HepG2 (cell line): ENCODE measurements around the gene EMC1. TPM values are rescaled to one million over a fixed set of nuclear protein-coding genes. Genes with fewer than 3 reads are reported as not detected.

Experiments used
- BORCS8-MEF2B ChIP-seq: sonication (generic); formaldehyde crosslinking; IDR thresholded peaks from 2 replicates; pipeline ENCODE4 v1.8.0; 2022; ENCODE audit warnings: mild to moderate bottlenecking, missing genetic modification reagents
- BRD4 ChIP-seq: sonication (generic); formaldehyde crosslinking; IDR thresholded peaks from 2 replicates; pipeline ENCODE4 v1.4.0; 2020; ENCODE audit warnings: missing genetic modification reagents
- CBFB ChIP-seq: sonication (generic); formaldehyde crosslinking; IDR thresholded peaks from 2 replicates; pipeline ENCODE4 v1.4.0; 2020; ENCODE audit warnings: missing genetic modification reagents
- DPF2 ChIP-seq: sonication (generic); formaldehyde crosslinking; IDR thresholded peaks from 2 replicates; pipeline ENCODE4 v1.4.0; 2020; ENCODE audit warnings: mild to moderate bottlenecking, low read depth, missing genetic modification reagents, borderline replicate concordance
- HNRNPUL1 ChIP-seq: fragments of 200-400 bp; formaldehyde crosslinking; IDR thresholded peaks from 2 replicates; pipeline ENCODE4 v1.6.1; 2017; ENCODE audit warnings: low read depth, mild to moderate bottlenecking, low read length, moderate library complexity
- KLF9 ChIP-seq: IDR thresholded peaks from 2 replicates; pipeline ENCODE4 v1.6.1; 2016; ENCODE audit warnings: low read depth
- MEIS1 ChIP-seq: sonication (generic); formaldehyde crosslinking; IDR thresholded peaks from 2 replicates; pipeline ENCODE4 v1.9.0; 2021; ENCODE audit warnings: mild to moderate bottlenecking, missing genetic modification reagents, moderate library complexity, borderline replicate concordance
- NFE2 ChIP-seq: sonication (generic); formaldehyde crosslinking; IDR thresholded peaks from 2 replicates; pipeline ENCODE4 v1.4.0; 2020; ENCODE audit warnings: missing genetic modification reagents
- RBM39 ChIP-seq: fragments of 200-400 bp; formaldehyde crosslinking; IDR thresholded peaks from one replicate; pipeline ENCODE4 v1.6.1; 2018; ENCODE audit warnings: antibody characterized with exemption, mild to moderate bottlenecking, low read depth, low read length; ENCODE audit not compliant: poor library complexity, severe bottlenecking
- RXRB ChIP-seq: IDR thresholded peaks from 2 replicates; pipeline ENCODE4 v1.6.1; 2016; ENCODE audit warnings: borderline replicate concordance, missing genetic modification reagents, missing compliant biosample characterization
- SAP130 ChIP-seq: IDR thresholded peaks from 2 replicates; pipeline ENCODE4 v1.6.1; 2016; ENCODE audit warnings: low read depth
- SRSF9 ChIP-seq: fragments of 200-400 bp; formaldehyde crosslinking; IDR thresholded peaks from 2 replicates; pipeline ENCODE4 v1.6.1; 2018; ENCODE audit warnings: borderline replicate concordance, mild to moderate bottlenecking, low read depth, low read length; ENCODE audit not compliant: insufficient read depth, poor library complexity, severe bottlenecking
- U2AF1 ChIP-seq: fragments of 200-400 bp; formaldehyde crosslinking; optimal IDR thresholded peaks from 2 replicates; pipeline ENCODE3; 2017; ENCODE audit warnings: mild to moderate bottlenecking, low read depth, low read length
- ZEB1 ChIP-seq: IDR thresholded peaks from 2 replicates; pipeline ENCODE4 v1.6.1; 2012; ENCODE audit warnings: mild to moderate bottlenecking, low read depth, inconsistent platforms; ENCODE audit not compliant: insufficient replicate concordance
- ZNF225 ChIP-seq: sonication (generic); formaldehyde crosslinking; IDR thresholded peaks from 2 replicates; pipeline ENCODE4 v1.4.0; 2020; ENCODE audit warnings: mild to moderate bottlenecking, missing genetic modification reagents
- ZNF282 ChIP-seq: fragments of 450-650 bp; IDR thresholded peaks from 2 replicates; pipeline ENCODE4 v1.6.1; 2018; ENCODE audit not compliant: partially characterized antibody
- ZNF432 ChIP-seq: sonication (generic); formaldehyde crosslinking; IDR thresholded peaks from 2 replicates; pipeline ENCODE4 v1.5.0; 2020; ENCODE audit warnings: missing genetic modification reagents, mild to moderate bottlenecking, borderline replicate concordance
- ZNF652 ChIP-seq: IDR thresholded peaks from 2 replicates; pipeline ENCODE4 v1.6.1; 2016; ENCODE audit warnings: low read depth, borderline replicate concordance
- ZNF678 ChIP-seq: sonication (generic); formaldehyde crosslinking; IDR thresholded peaks from 2 replicates; pipeline ENCODE4 v1.4.0; 2020; ENCODE audit warnings: mild to moderate bottlenecking, missing genetic modification reagents
- polyA plus RNA-seq, 8 experiments: library from polyadenylated mRNA; depleted of rRNA in 3 of 8; stranded (reverse) in 7 of 8; unstranded in 1 of 8; fragments of >200 nt; fragmentation: Illumina TruSeq in 4 of 8; extraction: Trizol in 4 of 8; gene quantifications; 2 replicates each; pipeline versions ENCODE4 v1.2.1 to v1.2.3, GENCODE V29; 2011 to 2016; ENCODE audit warnings: low read depth in 4 of 8, missing spikeins in 1 of 8, mixed read lengths in 1 of 8; ENCODE audit not compliant: insufficient read depth in 1 of 8
- total RNA-seq, 5 experiments: library from RNA; depleted of rRNA; stranded (reverse); fragments of >200 nt; fragmentation: Illumina TruSeq; extraction: Trizol; gene quantifications; 2 replicates each; pipeline ENCODE4 v1.2.3, GENCODE V29; 2016; ENCODE audit warnings: low read depth in 1 of 5
- TF ChIP-seq, protein P1 (sequence below): IDR thresholded peaks from 2 replicates; pipeline ENCODE4 v1.6.1; 2016; ENCODE audit warnings: mild to moderate bottlenecking
- TF ChIP-seq, protein P2 (sequence below): sonication (generic); formaldehyde crosslinking; conservative IDR thresholded peaks from 2 replicates; pipeline ENCODE4 v1.8.1; 2023; ENCODE audit warnings: missing genetic modification reagents
- TF ChIP-seq, protein P3 (sequence below): sonication (generic); formaldehyde crosslinking; IDR thresholded peaks from 2 replicates; pipeline ENCODE4 v1.4.0; 2020; ENCODE audit warnings: missing genetic modification reagents
- TF ChIP-seq, protein P4 (sequence below): sonication (generic); formaldehyde crosslinking; IDR thresholded peaks from 2 replicates; pipeline ENCODE4 v1.4.0; 2020; ENCODE audit warnings: low read depth, mild to moderate bottlenecking, missing genetic modification reagents

Gene EMC1
- total and polyA plus RNA-seq, 2 of the 13 experiments (the other 11 are each of a cell fraction or from before 2014, with no cell fraction given), result 38.0 to 61.3 TPM

DNA sequence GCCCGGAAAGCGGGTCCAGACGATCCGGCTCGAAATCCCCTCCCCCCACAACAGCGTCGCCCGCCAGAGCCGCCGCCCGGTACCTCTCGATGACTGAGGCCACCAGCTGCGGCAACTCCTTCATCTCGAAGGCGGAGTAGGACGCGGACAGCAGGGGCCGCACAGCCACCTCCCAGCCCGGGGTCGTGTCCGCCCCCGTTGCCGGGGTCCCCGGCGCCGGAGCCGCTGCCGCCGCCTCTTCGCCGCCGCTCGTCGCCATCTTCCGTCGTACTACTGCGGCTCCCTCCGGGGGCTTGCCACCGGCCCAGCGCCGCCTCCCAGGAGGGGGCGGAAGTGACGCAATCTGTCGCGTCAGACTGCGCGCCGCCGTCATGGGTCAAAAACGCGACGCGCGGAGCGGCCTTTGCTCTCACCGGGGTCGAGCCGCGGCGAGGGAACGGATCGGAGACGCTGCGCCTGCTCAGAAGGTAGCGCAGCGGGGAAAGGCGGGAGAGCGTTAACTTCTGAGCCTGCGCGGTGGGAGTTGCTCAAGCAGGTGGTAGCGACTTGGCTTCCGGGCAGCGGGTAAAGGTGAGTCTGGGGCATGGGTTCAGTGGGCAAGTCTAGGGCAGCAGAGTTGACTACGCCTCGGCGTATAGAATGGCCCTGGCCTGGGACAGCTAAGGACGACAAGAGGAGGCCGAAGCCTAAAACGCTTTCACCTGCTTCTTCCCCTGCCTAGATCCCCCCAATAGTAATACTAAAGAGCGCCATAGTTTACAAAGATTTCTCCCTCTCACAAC is 41.1 kb downstream of the EMC1 start, which contains the start of gene UBR4 (continued):
- TF ChIP-seq, protein P1, sequence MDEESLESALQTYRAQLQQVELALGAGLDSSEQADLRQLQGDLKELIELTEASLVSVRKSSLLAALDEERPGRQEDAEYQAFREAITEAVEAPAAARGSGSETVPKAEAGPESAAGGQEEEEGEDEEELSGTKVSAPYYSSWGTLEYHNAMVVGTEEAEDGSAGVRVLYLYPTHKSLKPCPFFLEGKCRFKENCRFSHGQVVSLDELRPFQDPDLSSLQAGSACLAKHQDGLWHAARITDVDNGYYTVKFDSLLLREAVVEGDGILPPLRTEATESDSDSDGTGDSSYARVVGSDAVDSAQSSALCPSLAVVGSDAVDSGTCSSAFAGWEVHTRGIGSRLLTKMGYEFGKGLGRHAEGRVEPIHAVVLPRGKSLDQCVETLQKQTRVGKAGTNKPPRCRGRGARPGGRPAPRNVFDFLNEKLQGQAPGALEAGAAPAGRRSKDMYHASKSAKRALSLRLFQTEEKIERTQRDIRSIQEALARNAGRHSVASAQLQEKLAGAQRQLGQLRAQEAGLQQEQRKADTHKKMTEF, result peak; percentile 96
- TF ChIP-seq BORCS8-MEF2B (peak; percentile 90), CBFB (CRISPR knock-in tag) (peak; percentile 87), BRD4 (CRISPR knock-in tag) (peak; percentile 87), RBM39 (peak; percentile 76), KLF9 (CRISPR knock-in tag) (no peak), RXRB (CRISPR knock-in tag) (peak; percentile 79; the same call in 1 of the 2 replicates), ZNF432 (no peak), ZNF225 (CRISPR knock-in tag) (no peak), U2AF1 (no peak), ZNF282 (no peak), ZNF652 (CRISPR knock-in tag) (0 out of 2 replicates have a peak, but pooled peaks have one; percentile 7), DPF2 (CRISPR knock-in tag) (peak; percentile 44; the same call in 1 of the 2 replicates), SAP130 (peak; percentile 92), SRSF9 (no peak), HNRNPUL1 (no peak), MEIS1 (CRISPR knock-in tag) (no peak), ZEB1 (no peak), ZNF678 (no peak), NFE2 (CRISPR knock-in tag) (no peak)
- TF ChIP-seq, protein P2, sequence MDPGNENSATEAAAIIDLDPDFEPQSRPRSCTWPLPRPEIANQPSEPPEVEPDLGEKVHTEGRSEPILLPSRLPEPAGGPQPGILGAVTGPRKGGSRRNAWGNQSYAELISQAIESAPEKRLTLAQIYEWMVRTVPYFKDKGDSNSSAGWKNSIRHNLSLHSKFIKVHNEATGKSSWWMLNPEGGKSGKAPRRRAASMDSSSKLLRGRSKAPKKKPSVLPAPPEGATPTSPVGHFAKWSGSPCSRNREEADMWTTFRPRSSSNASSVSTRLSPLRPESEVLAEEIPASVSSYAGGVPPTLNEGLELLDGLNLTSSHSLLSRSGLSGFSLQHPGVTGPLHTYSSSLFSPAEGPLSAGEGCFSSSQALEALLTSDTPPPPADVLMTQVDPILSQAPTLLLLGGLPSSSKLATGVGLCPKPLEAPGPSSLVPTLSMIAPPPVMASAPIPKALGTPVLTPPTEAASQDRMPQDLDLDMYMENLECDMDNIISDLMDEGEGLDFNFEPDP, result no peak
- TF ChIP-seq, protein P3, sequence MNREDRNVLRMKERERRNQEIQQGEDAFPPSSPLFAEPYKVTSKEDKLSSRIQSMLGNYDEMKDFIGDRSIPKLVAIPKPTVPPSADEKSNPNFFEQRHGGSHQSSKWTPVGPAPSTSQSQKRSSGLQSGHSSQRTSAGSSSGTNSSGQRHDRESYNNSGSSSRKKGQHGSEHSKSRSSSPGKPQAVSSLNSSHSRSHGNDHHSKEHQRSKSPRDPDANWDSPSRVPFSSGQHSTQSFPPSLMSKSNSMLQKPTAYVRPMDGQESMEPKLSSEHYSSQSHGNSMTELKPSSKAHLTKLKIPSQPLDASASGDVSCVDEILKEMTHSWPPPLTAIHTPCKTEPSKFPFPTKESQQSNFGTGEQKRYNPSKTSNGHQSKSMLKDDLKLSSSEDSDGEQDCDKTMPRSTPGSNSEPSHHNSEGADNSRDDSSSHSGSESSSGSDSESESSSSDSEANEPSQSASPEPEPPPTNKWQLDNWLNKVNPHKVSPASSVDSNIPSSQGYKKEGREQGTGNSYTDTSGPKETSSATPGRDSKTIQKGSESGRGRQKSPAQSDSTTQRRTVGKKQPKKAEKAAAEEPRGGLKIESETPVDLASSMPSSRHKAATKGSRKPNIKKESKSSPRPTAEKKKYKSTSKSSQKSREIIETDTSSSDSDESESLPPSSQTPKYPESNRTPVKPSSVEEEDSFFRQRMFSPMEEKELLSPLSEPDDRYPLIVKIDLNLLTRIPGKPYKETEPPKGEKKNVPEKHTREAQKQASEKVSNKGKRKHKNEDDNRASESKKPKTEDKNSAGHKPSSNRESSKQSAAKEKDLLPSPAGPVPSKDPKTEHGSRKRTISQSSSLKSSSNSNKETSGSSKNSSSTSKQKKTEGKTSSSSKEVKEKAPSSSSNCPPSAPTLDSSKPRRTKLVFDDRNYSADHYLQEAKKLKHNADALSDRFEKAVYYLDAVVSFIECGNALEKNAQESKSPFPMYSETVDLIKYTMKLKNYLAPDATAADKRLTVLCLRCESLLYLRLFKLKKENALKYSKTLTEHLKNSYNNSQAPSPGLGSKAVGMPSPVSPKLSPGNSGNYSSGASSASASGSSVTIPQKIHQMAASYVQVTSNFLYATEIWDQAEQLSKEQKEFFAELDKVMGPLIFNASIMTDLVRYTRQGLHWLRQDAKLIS (CRISPR knock-in tag), result 0 out of 2 replicates have a peak, but pooled peaks have one; percentile 12
- TF ChIP-seq, protein P4, sequence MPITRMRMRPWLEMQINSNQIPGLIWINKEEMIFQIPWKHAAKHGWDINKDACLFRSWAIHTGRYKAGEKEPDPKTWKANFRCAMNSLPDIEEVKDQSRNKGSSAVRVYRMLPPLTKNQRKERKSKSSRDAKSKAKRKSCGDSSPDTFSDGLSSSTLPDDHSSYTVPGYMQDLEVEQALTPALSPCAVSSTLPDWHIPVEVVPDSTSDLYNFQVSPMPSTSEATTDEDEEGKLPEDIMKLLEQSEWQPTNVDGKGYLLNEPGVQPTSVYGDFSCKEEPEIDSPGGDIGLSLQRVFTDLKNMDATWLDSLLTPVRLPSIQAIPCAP (CRISPR knock-in tag), result no peak
